IMR-90 (cell line): ENCODE measurements around the gene PTCH2. TPM values are rescaled to one million over a fixed set of nuclear protein-coding genes. Genes with fewer than 3 reads are reported as not detected.
A peak's percentile ranks its signal among the peaks of the same experiment; 100 is the strongest.

ENCODE experiments used
- ATAC-seq: fragments of 200-7000 bp; cut with Tn5 transposase; 2 replicates; pipeline ENCODE4 v1.9.1; 2020; ENCODE audit warnings: low read depth, mild to moderate bottlenecking, moderate library complexity
- BruUV-seq: library from RNA; stranded (reverse); fragments of 400-500 nt; replicated peaks from 2 replicates; lab custom pipeline; 2021; lab: Mats Ljungman, UMichigan
- CTCF ChIA-PET: fragments of 300-600 bp; formaldehyde crosslinking; extraction: SDS; loops from one replicate; lab custom pipeline; 2021; ENCODE audit warnings: antibody characterized with exemption; lab: Yijun Ruan, JAX
- POLR2A ChIA-PET: fragments of 300-600 bp; sonication (Branson Sonifier 250); formaldehyde crosslinking; loops from one replicate; lab custom pipeline; 2022; ENCODE audit warnings: antibody characterized with exemption; ENCODE audit not compliant: unreplicated experiment; lab: Charles Lee
- DNase-seq: peaks from one replicate; pipeline ENCODE4 v3.0.0; 2013
- H2AFZ ChIP-seq: replicated peaks from 2 replicates; pipeline ENCODE3; 2013; ENCODE audit warnings: low read length, mild to moderate bottlenecking; ENCODE audit not compliant: poor library complexity
- H2AK5ac ChIP-seq: 2 replicates; pipeline ENCODE4 v1.6.1; 2013; ENCODE audit warnings: low read depth, low read length, inconsistent platforms
- H2AK9ac ChIP-seq: replicated peaks from 2 replicates; pipeline ENCODE3; 2013; ENCODE audit warnings: mild to moderate bottlenecking, low read depth, low read length, moderate library complexity; ENCODE audit not compliant: poor library complexity
- H2BK120ac ChIP-seq: 2 replicates; pipeline ENCODE4 v1.6.1; 2013; ENCODE audit warnings: low read depth, low read length, inconsistent platforms
- H2BK15ac ChIP-seq: 3 replicates; pipeline ENCODE4 v1.6.1; 2013; ENCODE audit warnings: low read depth, low read length, inconsistent platforms
- H2BK20ac ChIP-seq: 2 replicates; pipeline ENCODE4 v1.6.1; 2013; ENCODE audit warnings: low read depth, mild to moderate bottlenecking, inconsistent platforms, low read length, moderate library complexity
- H2BK5ac ChIP-seq: 2 replicates; pipeline ENCODE4 v1.6.1; 2013; ENCODE audit warnings: mild to moderate bottlenecking, low read depth, low read length, inconsistent platforms; ENCODE audit not compliant: poor library complexity, severe bottlenecking
- H3K14ac ChIP-seq: replicated peaks from 2 replicates; pipeline ENCODE4 v1.6.1; 2013; ENCODE audit warnings: low read depth, low read length, inconsistent platforms
- H3K18ac ChIP-seq: 2 replicates; pipeline ENCODE4 v1.6.1; 2013; ENCODE audit warnings: low read depth, low read length, control low read depth
- H3K23ac ChIP-seq: 2 replicates; pipeline ENCODE4 v1.6.1; 2013; ENCODE audit warnings: low read depth, low read length, inconsistent platforms
- H3K27ac ChIP-seq: 2 replicates; pipeline ENCODE4 v1.5.1; 2013; ENCODE audit warnings: mild to moderate bottlenecking, control low read depth, low read length; ENCODE audit not compliant: insufficient read depth
- H3K27me3 ChIP-seq: 2 replicates; pipeline ENCODE4 v1.6.1; 2013; ENCODE audit warnings: low read length; ENCODE audit not compliant: control insufficient read depth, insufficient read depth
- H3K36me3 ChIP-seq: 2 replicates; pipeline ENCODE4 v1.6.1; 2013; ENCODE audit warnings: low read length, mixed read lengths; ENCODE audit not compliant: control insufficient read depth, insufficient read depth
- H3K4ac ChIP-seq: 2 replicates; pipeline ENCODE4 v1.6.1; 2013; ENCODE audit warnings: low read depth, low read length, inconsistent platforms
- H3K4me1 ChIP-seq: 2 replicates; pipeline ENCODE4 v1.6.1; 2013; ENCODE audit warnings: low read length, mixed read lengths; ENCODE audit not compliant: control insufficient read depth, insufficient read depth
- H3K4me2 ChIP-seq: 2 replicates; pipeline ENCODE4 v1.6.1; 2013; ENCODE audit warnings: low read depth, mild to moderate bottlenecking, control low read depth, low read length, moderate library complexity
- H3K4me3 ChIP-seq: 2 replicates; pipeline ENCODE4 v1.5.1; 2013; ENCODE audit warnings: low read depth, mild to moderate bottlenecking, control low read depth, low read length, moderate library complexity; ENCODE audit not compliant: insufficient read depth
- H3K56ac ChIP-seq: 2 replicates; pipeline ENCODE4 v1.6.1; 2013; ENCODE audit warnings: low read length, inconsistent platforms; ENCODE audit not compliant: insufficient read depth; ENCODE audit errors: extremely low read depth
- H3K79me1 ChIP-seq, 2 experiments: 2 replicates each; pipeline ENCODE4 v1.6.1; 2013; ENCODE audit warnings: low read length in 2 of 2, inconsistent platforms in 1 of 2, low read depth in 1 of 2
- H3K9ac ChIP-seq: 2 replicates; pipeline ENCODE4 v1.6.1; 2013; ENCODE audit warnings: low read depth, low read length, control low read depth
- H3K9me1 ChIP-seq: 2 replicates; pipeline ENCODE4 v1.6.1; 2013; ENCODE audit warnings: low read length, inconsistent platforms; ENCODE audit not compliant: insufficient read depth
- H3K9me3 ChIP-seq: 2 replicates; pipeline ENCODE4 v1.6.1; 2013; ENCODE audit warnings: low read length; ENCODE audit not compliant: control insufficient read depth, insufficient read depth
- H4K20me1 ChIP-seq: 2 replicates; pipeline ENCODE4 v1.6.1; 2013; ENCODE audit warnings: low read length, inconsistent platforms; ENCODE audit not compliant: insufficient read depth
- H4K5ac ChIP-seq: 2 replicates; pipeline ENCODE4 v1.6.1; 2013; ENCODE audit warnings: mild to moderate bottlenecking, low read depth, low read length, control low read depth
- H4K8ac ChIP-seq, 2 experiments: 2 replicates each; pipeline ENCODE4 v1.6.1; 2013; ENCODE audit warnings: low read depth in 2 of 2, low read length in 2 of 2, control low read depth in 1 of 2, inconsistent platforms in 1 of 2
- H4K91ac ChIP-seq: 2 replicates; pipeline ENCODE4 v1.6.1; 2013; ENCODE audit warnings: low read depth, low read length, inconsistent platforms; ENCODE audit not compliant: insufficient read depth
- BHLHE40 ChIP-seq: fragments of 150-350 bp; IDR thresholded peaks from 2 replicates; pipeline ENCODE4 v1.6.1; 2016; ENCODE audit warnings: mild to moderate bottlenecking, low read depth, low read length
- CEBPB ChIP-seq: IDR thresholded peaks from 2 replicates; pipeline ENCODE4 v1.6.1; 2012; ENCODE audit warnings: low read depth, low read length, improper control_type of control experiment
- FOS ChIP-seq: fragments of 150-350 bp; IDR thresholded peaks from 2 replicates; pipeline ENCODE4 v1.6.1; 2016; ENCODE audit warnings: low read depth, low read length
- MAFK ChIP-seq: IDR thresholded peaks from 2 replicates; pipeline ENCODE4 v1.6.1; 2012; ENCODE audit warnings: low read depth, low read length, improper control_type of control experiment
- NFE2L2 ChIP-seq: fragments of 150-350 bp; IDR thresholded peaks from 2 replicates; pipeline ENCODE4 v1.6.1; 2016; ENCODE audit warnings: low read depth, mild to moderate bottlenecking, low read length
- POLR2A ChIP-seq: IDR thresholded peaks from 2 replicates; pipeline ENCODE4 v1.6.1; 2012; ENCODE audit warnings: mild to moderate bottlenecking, low read depth, low read length
- RAD21 ChIP-seq: IDR thresholded peaks from 2 replicates; pipeline ENCODE4 v1.6.1; 2012; ENCODE audit warnings: low read length, improper control_type of control experiment
- RFX5 ChIP-seq: IDR thresholded peaks from 2 replicates; pipeline ENCODE4 v1.8.0; 2012; ENCODE audit warnings: low read depth, mild to moderate bottlenecking, low read length, moderate library complexity
- SMC3 ChIP-seq: fragments of 150-350 bp; IDR thresholded peaks from 2 replicates; pipeline ENCODE4 v1.6.1; 2016; ENCODE audit warnings: low read depth, mild to moderate bottlenecking, antibody characterized with exemption, low read length, moderate library complexity
- WGBS, 2 experiments: methylation state at CpG; one replicate each; pipeline versions ENCODE4 v1.1.5 to v1.1.7; 2013; ENCODE audit warnings: missing lambda C conversion rate in 2 of 2; ENCODE audit not compliant: insufficient read length in 1 of 2; ENCODE audit errors: extremely low coverage in 2 of 2; 5-methylcytosine and 5-hydroxymethylcytosine counted together
- dilution Hi-C: fragments of 300-500 bp; cut with HindIII; formaldehyde crosslinking; loops from one replicate; pipeline ENCODE4 v1.14.3; 2018; ENCODE audit warnings: low sequenced_read_pairs; ENCODE audit not compliant: unreplicated experiment
- in situ Hi-C: fragments of 300-500 bp; cut with MboI; formaldehyde crosslinking; loops from 3 replicates; pipeline ENCODE4 v1.14.3; 2019; ENCODE audit warnings: low sequenced_read_pairs, inconsistent platforms, mixed read lengths
- intact Hi-C: fragments of 100-400 bp; cut with micrococcal nuclease; formaldehyde crosslinking; loops from 2 replicates; pipeline ENCODE4 v1.10.0; 2022
- polyA plus RNA-seq, 3 experiments: library from polyadenylated mRNA; depleted of rRNA; stranded (reverse); fragments of >200 nt; gene quantifications; 2 replicates each; pipeline ENCODE4 v1.2.3, GENCODE V29; 2012; ENCODE audit warnings: low replicate concordance in 1 of 3
- total RNA-seq: library from RNA; depleted of rRNA; stranded (reverse); fragments of >200 nt; gene quantifications from 2 replicates; pipeline ENCODE4 v1.2.3, GENCODE V29; 2012
- TF ChIP-seq, protein P1 (sequence below): conservative IDR thresholded peaks from 2 replicates; pipeline ENCODE4 v1.5.1; 2012; ENCODE audit warnings: mild to moderate bottlenecking, low read depth, low read length, improper control_type of control experiment

PTCH2 gene
- total and polyA plus RNA-seq, 2 of the 4 experiments (the other 2 are of a cell fraction), result under 0.01 to 0.56 TPM

- H2BK120ac ChIP-seq, result no peak overlapping the region
- no peak overlapping the region for H2AK5ac ChIP-seq
- H2AFZ ChIP-seq, result peak overlapping the region; percentile 53
- no peak overlapping the region for H2BK5ac ChIP-seq
- H3K79me1 ChIP-seq, result no peaks in the 10 kb centered on the region
- no peaks in the 10 kb centered on the region for H4K20me1 ChIP-seq
- in situ Hi-C loops, result no loop called here
- no peaks in the 10 kb centered on the region for H3K9me3 ChIP-seq
- H2BK20ac ChIP-seq, result no peak overlapping the region
- H3K14ac ChIP-seq, result no peak overlapping the region
- no peak overlapping the region for H3K9ac ChIP-seq
- H3K36me3 ChIP-seq, result peaks cover 4% of the 10 kb centered on the region; the same call in 1 of the 2 replicates
- no peak overlapping the region for H4K5ac ChIP-seq
- TF ChIP-seq POLR2A (no peak), RAD21 (no peak), MAFK (no peak), BHLHE40 (no peak), FOS (no peak), SMC3 (no peak), CEBPB (no peak), RFX5 (no peak), NFE2L2 (no peak)
- TF ChIP-seq, protein P1, sequence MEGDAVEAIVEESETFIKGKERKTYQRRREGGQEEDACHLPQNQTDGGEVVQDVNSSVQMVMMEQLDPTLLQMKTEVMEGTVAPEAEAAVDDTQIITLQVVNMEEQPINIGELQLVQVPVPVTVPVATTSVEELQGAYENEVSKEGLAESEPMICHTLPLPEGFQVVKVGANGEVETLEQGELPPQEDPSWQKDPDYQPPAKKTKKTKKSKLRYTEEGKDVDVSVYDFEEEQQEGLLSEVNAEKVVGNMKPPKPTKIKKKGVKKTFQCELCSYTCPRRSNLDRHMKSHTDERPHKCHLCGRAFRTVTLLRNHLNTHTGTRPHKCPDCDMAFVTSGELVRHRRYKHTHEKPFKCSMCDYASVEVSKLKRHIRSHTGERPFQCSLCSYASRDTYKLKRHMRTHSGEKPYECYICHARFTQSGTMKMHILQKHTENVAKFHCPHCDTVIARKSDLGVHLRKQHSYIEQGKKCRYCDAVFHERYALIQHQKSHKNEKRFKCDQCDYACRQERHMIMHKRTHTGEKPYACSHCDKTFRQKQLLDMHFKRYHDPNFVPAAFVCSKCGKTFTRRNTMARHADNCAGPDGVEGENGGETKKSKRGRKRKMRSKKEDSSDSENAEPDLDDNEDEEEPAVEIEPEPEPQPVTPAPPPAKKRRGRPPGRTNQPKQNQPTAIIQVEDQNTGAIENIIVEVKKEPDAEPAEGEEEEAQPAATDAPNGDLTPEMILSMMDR, result no peak
- H2BK15ac ChIP-seq, result no peak overlapping the region
- ATAC-seq (peak; percentile 14; the same call in 1 of the 2 replicates), DNase-seq (no peak)
- intact Hi-C loops, result no loop called here
- no peak overlapping the region for H3K4me2 ChIP-seq
- H4K91ac ChIP-seq, result no peak overlapping the region
- no peak overlapping the region for H4K8ac ChIP-seq
- ChIA-PET CTCF (interaction anchor here (0.5 to 0.6 kb wide), 2 partner anchors 115 to 1549 kb away, joined by 3 to 5 read pairs; no protein-coding TSS in a partner anchor), POLR2A (no interaction called here)
- no peak overlapping the region for H3K56ac ChIP-seq
- H3K23ac ChIP-seq, result no peak overlapping the region
- H3K9me1 ChIP-seq, result no peaks in the 10 kb centered on the region; the same call in 1 of the 2 replicates
- H2AK9ac ChIP-seq, result peak overlapping the region; percentile 47
- no peaks in the 10 kb centered on the region for H3K4me1 ChIP-seq
- no peak overlapping the region for H3K18ac ChIP-seq
- no peaks in the 10 kb centered on the region for H3K27me3 ChIP-seq
- dilution Hi-C loops, result no loop called here
- H3K4me3 ChIP-seq, result no peak overlapping the region
- no peak overlapping the region for H3K27ac ChIP-seq
- no TSS peak for BruUV-seq
- H3K4ac ChIP-seq, result no peak overlapping the region
- no CpG with 5 or more reads among the region's 7 CpGs for WGBS, 2 experiments
Observed at GRCh38 chr1:44848456-44849181, 5.6 kb upstream of the PTCH2 start.
